GM19395 (cell line): ENCODE measurements around the gene CES2.
"Not testable (repeated sequence)": the region's sequence is repeated elsewhere in the genome, so short reads cannot be mapped to it uniquely, and the experiment has no call there.

Source experiments
- ATAC-seq: cut with Tn5 transposase; IDR thresholded peaks from one replicate; pipeline ENCODE4 v1.9.1; 2021; ENCODE audit warnings: mild to moderate bottlenecking, moderate library complexity; ENCODE audit not compliant: unreplicated experiment

Gene CES2

DNA sequence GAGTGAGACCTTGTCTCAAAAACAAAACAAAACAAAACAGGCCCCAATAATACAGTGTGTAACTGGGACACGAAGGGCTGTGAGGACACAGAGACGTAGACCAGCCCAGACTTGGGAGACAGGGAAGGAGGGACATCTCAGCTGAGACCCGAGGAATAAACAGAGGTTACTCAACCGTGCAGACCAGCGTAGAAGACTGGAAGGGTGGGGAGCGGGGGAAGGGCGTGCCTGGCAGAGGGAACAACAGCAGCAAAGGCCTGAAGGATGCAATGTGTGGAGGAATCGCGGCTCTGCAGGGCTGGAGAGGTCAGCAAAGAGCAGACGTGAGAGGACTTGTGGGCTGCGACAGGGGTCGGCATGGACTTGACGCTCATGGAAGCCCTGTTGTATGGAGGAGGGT, 41.4 kb downstream of the CES2 start:
- ATAC-seq: no peak

DNA sequence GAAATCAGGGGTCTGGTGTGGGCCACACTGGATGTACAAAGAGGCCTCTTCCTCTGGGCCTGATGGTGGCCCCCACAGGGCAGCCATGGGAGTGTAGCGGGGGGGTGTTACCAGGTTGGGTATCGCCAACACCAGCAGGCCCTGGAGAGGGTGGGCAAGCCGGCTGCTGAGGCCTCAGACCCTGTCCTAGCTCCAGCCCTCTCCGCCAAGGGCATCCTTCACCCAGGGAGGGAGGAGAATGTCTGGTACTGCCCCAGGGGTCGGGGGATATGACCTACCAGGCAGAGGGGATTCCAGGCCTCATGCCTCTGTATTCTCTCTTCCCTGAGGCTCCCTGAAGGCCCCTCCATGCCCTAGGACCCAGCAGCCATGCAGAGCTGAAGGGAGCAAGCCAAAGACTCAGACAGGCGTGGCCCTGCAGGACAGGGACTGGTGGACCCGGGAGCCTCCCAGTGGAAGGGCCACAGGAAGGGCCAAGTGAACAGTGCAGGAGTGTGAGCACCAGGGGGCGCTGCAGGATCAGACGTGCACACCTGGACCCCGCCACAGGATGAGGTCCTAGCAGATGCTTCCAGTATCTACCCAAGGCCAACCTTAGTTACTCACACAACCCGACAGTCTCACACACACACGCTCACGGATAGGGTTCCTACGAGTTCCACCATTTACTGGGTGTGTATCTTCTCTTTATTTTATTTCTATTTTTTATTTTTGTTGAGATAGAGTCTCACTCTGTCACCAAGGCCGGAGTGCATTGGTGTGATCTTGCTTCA, 42.2 kb downstream of the CES2 start:
- no peak for ATAC-seq

DNA sequence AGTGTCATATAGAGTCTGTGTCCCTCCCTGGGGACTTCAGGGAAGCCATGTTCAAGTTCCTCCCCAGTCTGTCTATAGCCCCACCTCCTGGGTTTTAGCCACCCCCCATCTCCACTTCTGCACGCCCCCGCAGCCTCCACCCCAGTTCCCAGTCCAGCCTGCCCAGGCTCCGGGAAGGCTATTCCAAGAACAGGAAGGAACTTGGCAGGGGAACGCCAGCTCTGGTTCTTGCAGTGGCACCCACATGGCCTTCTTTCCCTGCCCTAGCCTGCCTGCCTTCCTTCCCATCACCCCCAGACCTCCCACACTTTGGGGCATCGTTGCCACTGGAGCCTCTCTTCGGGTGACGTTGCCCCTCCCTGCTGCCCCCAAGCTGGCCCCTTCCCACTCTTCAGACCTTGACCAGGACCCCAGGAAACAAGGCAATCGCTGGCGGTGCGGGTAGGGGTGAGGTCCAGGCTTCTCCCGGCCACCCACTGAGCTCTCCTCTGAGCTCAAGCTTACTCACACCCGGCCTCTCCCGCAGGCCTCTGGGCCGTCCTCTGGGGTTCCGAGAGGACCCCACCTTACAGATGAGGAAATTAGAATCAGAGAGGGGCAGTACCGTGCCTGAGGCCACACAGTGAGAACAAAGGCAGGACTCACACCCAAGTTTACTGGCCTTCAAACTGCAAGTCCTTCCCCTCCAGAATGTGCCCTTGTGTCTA, 43.8 kb downstream of the CES2 start:
- no peak for ATAC-seq

DNA sequence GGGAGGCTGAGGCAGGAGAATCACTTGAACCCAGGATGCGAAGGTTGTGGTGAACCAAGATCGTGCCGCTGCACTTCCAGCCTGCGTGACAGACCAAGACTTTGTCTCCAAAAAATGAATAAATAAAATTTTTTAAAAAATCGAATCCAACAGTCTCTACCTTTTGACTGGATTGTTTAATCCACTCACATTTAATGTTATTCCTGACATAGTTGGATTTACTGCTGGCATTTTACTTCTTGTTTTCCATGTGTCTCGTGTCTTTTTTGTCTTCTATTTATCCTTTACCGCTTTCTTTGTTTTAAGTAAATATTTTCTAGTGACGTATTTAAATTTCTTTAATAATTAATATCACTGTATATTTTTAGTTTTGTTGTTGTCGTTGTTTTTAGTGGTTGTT, 47.7 kb downstream of the CES2 start:
- no peak for ATAC-seq

DNA sequence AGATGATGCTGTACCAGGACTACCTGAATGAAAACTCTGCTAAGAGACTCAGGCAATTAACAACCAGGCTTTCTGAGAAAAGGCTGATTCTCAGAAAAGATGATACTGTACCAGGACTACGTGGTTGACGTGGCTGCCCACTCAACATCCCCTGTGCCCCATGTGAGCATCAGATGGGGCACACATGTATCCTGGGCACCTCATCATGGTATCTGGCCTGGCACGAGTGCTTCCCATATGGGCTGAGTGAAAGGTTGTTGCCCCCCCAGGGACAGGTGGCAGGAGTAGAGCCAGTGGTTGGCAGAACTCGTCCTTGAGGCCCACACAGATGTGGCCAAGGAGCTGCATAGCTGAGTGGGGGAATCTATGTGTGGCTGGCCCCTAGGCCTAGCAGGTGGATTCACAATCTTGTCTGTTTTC, 49.6 kb downstream of the CES2 start:
- ATAC-seq: no peak

DNA sequence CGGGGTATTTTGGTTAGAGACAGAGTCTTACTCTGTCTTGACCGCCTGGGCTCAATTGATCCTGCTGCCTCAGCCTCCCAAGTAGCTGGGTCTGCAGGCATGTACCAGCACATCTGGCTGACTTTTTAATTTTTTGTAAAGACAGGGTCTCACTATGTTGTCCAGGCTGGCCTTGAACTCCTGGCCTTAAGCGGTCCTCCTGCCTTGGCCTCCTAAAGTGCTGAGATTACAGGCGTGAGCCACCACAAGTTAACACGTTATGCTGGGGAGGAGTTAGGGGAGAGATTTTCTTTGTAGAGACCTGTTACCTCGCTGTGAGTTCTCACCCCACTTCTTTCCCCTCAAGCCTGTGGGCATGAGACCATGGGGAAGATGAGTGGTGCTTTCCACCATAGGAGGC, 51.2 kb downstream of the CES2 start:
- ATAC-seq: no peak

DNA sequence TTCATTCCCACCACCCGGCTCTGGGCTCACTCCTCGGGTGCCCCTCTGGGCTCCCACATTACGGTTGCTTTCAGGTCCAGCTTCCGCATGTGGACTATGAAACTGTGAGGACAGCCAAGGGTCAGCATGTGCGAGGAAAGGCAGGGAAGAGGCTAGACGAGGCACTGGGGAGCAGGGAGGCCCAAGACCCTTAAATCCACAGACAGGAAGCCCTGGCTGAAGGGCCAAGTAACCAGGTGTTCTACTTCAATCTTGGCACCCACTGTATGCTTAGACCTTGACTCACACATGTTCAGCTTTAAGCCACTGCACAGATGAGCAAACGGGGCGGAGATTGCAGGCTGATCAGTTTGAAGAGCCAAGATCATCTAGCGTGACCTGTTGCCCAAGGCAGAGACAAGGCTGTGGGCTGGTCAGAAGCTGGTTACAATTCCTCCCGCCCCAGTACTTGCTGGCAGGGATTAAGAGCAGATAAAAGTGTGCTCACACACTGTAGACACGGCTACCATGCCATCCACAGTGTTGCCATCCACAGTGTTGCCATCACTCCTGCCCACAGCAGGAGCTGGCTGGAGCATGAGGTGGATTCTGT, 53.0 kb downstream of the CES2 start, which contains the start of gene CES4A:
CES4A (plus strand) TSS at position 393 of the 592 bp plus-strand sequence; CDS start at position 577, 184 bp downstream.
- no peak for ATAC-seq

DNA sequence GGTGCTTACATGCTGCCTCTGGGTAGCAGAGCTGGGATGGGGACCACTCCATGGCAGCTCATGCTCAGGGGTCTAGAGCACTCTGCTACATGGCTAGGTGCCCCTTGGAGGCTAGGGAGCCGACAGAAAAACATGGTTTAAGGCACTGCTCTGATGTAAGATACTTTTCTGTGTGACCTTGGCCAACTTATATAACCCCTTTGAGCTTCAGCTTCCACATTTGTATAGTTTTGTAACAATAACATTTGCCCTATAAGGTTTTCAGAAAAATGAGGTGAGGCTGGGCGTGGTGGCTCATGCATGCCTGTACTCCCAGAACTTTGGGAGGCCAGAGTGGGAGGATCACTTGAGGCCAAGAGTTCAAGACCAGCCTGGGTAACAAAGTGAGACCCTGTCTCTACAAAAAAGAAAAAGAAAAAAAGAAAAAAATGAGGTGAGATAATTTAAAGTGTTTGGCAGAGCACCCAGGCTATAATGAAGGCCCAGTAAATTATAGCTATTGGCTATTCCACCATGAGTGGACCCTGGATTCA, 56.3 kb downstream of the CES2 start:
- ATAC-seq: no peak

DNA sequence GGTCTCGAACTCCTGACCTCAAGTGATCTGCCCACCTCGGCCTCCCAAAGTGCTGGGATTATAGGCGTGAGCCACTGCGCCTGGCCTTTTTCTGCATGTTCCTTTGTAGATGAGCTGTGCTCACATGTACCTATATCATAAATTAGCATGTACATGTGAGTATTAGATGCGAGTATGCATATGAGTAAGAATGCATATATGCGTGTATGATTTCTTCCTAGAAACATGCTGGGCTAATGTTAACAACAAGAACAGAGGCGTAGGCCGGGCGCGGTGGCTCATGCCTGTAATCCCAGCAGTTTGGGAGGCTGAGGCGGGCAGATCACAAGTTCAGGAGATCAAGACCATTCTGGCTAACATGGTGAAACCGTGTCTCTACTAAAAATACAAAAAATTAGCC, 58.2 kb downstream of the CES2 start:
- ATAC-seq: not testable (repeated sequence)
